HL-60/S4 treated with retinoic acid at 250 ng/mL for 4 days and 3 days (cell line): ENCODE data around the gene CCT3.
"Not testable (repeated sequence)": the region's sequence is repeated elsewhere in the genome, so short reads cannot be mapped to it uniquely, and the experiment has no call there.

Experiments used
- in situ Hi-C: fragments of 300-500 bp; cut with MboI; formaldehyde crosslinking; loops from 2 replicates; pipeline ENCODE4 v1.7.0; 2022; ENCODE audit warnings: low sequenced_read_pairs

CCT3 gene

GRCh38 chr1:156338180-156338976 is at the start of gene CCT3, which contains the start of gene TSACC:
CCT3 (minus strand) TSS chr1:156338292; CDS start chr1:156338184, 108 bp downstream.
TSACC (plus strand) TSS chr1:156338526; CDS start chr1:156339758, 1,232 bp downstream.
- in situ Hi-C loops, result no loop called here

DNA sequence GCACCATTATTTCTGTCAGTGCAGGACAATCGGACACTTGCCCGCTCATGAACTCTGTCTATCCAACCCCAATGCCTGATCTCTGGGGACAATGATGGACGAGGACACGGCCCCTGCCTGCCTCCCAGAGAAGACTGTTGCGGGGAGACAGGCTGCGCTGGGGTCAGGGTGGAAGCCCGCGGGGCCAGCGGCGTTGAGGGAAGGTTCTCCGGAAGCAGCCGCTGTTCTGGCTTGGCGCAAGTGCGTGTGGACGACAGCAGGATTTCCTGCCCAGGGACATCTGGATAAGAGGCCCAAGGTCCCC is 49.7 kb upstream of the CCT3 start:
- in situ Hi-C loops, result no loop called here

DNA sequence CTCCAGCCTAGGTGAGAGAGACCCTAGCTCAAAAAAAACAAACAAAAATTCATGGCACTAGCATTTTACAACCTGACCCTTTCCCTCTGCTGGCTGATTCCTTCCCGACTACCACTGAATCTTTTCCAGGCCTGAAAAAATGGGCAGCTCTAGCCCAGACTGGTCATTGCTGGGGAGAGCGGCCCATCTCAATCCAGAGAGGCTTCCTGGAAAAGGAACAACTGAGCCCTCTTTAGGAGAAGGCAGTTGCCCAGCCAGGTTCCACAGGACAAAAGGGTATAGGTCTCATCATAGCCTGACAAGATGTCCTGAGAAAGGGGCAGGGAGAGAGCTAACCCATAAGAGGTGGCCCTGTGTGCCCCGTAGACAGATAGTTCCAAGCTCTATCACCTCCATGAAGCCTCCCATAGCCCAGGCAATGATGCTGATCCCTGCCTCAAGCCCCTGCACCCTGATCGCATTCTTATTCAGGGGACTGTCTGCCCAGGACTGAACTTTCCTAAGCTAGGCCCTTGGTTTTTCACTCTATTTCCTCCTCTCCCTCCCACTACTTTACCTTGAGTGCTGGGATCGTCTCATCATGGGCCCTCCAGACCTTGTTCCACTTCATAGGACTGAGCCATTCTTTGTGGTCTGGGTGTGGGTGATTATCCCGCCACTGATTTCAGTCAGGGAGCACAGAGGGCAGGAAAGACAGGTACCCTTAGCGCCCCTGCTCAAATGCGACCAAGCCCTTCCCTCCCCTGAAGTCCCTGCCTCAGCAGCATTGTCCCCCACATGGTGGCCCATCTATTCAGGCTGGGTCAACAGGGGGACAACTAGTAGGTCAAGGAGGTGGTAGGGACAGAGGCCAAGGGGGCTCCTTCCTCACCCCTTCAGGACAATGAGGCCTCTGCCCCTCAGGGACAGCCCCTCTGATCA is 49.1 kb upstream of the CCT3 start:
- in situ Hi-C loops, result no loop called here

DNA sequence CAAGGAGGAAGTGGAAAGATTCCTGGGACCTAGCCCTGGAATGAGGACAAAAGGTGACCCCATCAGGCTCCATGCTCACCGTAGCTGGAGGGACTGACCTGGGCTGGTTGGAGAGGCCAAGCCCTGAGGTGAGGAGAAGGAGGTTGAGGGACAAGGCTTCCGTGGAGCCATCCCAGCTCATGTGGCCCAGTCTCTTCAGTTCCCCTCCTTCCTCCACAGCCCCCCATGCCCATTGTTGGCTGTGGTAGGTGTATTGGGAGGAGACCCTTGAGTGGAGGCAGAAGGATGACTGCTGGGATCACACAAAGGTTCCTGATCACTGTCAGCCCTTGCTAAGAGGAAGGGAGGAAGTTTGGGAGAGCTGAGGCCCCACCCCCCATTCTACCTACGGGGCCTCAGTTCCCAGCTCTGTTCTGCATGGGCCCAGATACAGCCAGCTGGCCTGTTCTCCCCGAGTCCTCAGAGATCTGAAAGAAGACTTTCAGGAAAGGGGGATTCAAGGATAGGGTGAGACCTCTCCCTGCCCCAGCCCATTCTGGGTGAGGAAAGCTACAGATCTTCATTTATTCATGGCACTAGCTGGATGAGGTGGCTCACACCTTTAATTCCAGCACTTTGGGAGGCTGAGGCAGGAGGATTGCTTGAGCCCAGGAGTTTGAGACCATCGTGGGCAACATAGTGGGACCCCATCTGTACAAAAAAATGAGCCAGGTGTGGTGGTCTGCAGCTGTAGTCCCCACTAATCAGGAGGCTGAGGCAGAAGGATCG is 48.2 kb upstream of the CCT3 start:
- in situ Hi-C loops, result no loop called here

DNA sequence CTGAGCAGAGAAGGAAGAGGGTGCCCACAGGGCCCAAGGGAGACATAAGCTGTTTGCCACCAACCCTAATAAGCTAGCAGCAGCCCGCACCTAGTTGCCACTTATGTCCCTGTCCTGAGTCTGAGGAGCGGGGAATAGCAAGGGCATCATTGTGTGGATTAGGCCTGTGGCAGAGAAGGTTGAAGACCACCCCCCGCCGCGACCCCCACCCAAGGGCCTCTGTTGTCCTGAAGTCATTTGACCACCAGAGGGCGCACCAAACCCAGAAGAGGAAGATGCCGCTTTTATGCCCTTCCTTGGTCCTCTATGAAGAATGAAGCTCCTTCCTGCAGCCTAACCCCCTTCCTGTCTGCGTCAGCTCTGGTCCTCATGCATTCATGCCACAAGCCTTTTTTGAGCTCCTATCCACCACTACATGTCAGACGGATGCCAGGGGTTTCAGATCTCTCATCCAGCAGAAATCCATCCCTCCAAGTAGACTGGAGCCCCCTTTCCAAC is 47.5 kb upstream of the CCT3 start:
- in situ Hi-C loops, result no loop called here

DNA sequence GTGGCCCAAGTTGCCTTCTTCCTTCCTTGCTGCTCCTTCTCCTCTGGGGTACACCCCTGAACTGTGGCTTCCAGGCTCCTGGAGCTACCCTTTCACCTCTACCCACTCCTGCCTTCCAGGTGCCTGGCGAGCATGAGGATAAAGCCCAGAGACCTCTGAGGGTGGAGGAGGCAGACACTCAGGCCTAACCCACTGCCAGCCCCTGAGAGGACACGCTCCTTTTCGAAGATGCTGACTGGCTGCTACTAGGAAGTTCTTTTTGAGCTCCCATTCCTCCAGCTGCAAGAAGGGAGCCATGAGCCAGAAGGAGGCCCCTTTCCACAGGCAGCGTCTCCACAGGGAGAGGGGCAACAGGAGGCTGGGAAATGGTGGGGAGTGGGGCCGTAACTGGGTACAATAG is 46.6 kb upstream of the CCT3 start:
- in situ Hi-C loops, result loop anchor here (5.0 kb wide), 1 partner anchor 58 kb away; no protein-coding TSS in a partner anchor

DNA sequence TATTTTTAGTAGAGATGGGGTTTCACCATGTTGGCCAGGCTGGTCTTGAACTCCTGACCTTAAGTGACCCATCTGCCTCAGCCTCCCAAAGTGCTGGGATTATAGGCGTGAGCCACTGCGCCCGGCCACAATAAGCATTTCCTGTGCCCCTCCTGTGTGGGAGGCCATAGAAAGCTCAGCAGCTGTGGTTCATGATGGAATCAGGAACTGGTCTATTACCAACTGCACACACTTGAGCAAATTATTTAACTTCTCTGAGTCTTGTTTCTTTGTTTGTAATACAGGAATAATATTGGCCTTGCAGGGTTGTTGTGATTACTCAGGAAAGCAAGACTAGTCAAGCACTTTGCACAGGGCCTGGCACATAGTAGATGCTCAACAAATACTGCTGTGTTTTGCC is 45.9 kb upstream of the CCT3 start:
- in situ Hi-C loops, result loop anchor here (5.0 kb wide), 1 partner anchor 58 kb away; no protein-coding TSS in a partner anchor

- in situ Hi-C loops, result loop anchor here (5.0 kb wide), 1 partner anchor 59 kb away; no protein-coding TSS in a partner anchor
Observed at GRCh38 chr1:156383023-156383422, 44.9 kb upstream of the CCT3 start.

DNA sequence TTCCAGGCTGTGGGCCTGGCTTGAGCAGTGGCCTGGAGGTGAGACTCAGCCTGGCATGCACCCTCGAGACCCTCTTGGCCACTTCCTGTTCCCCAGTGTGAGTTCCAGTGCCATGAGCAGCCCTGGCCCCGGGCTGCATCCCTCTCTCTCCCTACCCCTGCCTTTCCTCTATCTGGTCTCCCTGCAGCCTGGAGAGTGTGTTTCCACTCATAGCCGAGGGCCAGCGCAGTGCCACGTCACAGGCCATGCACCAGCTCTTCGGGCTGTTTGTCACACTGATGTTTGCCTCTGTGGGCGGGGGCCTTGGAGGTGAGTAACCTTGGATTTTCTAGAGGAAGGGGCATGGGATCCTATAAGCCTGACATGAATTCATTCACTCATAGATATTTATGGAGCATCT is 44.5 kb upstream of the CCT3 start:
- in situ Hi-C loops, result loop anchor here (5.0 kb wide), 1 partner anchor 60 kb away; no protein-coding TSS in a partner anchor

- in situ Hi-C loops, result loop anchor here (5.0 kb wide), 1 partner anchor 63 kb away; no protein-coding TSS in a partner anchor
Observed at GRCh38 chr1:156379420-156380165, 41.5 kb upstream of the CCT3 start.

DNA sequence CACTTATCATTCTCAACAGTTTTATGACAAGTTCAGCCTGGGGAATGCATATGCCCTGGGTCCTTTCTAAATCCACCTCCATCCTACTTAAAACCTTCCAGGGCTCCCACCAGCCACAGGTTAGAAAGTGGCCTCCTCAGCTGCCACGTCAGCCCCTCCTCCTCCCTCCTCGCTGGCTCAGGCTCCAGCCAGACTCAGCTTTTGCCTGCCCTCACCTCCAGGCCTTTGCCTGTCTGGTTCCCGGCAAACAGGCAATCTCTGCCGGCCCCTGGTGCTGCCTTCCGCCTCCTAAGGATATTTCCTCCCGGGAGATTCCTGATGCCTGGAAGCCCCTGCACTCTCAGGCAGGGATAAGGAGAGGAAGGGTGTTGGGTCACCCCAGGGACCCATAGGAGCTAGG is 40.5 kb upstream of the CCT3 start:
- in situ Hi-C loops, result no loop called here

DNA sequence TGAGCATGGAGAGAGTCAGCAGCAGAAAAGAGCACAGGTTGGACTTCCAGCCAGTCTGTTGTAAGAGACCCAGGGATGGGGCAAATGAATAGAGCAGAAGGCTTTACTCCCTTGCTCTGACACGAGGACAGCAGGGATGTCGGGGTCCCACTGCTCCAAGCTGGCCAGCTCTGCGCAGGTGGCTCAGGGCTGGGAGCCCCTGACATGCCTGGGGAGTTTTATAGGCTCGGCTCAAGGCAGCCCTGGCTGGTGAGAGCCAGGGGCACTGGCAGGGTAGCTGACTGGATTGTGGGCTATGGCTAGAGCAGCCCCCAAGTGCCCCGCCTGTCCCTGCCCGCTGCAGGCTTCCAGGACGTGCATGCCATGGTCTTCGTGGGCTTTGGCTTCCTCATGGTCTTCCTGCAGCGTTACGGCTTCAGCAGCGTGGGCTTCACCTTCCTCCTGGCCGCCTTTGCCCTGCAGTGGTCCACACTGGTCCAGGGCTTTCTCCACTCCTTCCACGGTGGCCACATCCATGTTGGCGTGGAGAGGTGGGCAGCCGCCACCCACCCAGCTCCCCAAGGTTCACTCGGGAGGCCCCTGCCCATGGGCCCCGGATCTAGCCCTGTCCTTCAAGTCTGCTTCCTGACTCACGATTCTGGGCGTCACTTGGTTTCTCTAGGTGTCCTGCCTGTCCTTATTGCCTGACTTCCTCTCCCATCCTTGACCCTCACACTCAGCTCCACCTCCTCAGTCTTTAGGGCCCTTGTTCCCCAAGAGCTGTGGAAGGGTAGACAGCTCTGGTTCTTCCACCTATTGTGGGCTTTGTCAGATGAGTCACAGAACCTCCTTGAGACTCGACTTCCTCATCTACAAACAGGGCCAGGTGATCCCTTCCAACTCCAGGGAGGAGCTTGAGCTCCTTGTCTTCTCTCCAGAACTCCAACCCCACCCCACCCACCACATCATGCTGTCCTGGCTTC is 39.1 kb upstream of the CCT3 start:
- in situ Hi-C loops, result no loop called here

DNA sequence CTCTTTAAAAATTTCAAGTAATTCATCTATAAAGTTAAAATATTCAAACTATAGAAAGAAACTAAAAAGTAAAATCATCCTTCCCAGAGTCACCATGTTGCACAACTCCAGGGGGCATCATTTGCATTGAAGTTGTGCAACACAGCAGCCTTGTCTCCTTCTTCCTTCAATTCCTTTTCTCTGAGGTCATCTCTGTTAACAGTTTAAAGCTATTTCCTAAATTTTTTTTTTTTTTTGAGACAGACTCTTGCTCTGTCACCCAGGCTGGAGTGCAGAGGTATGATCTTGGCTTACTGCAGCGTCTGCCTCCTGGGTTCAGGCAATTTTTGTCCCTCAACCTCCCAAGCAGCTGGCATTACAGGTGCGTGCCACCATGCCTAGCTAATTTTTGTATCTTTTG is 38.1 kb upstream of the CCT3 start:
- in situ Hi-C loops, result no loop called here

GRCh38 chr1:156373546-156373945 is 35.5 kb upstream of the CCT3 start:
- in situ Hi-C loops, result no loop called here

GRCh38 chr1:156372876-156373275 is 34.8 kb upstream of the CCT3 start:
- in situ Hi-C loops, result no loop called here

- in situ Hi-C loops, result no loop called here
Observed at GRCh38 chr1:156372265-156372586, 34.1 kb upstream of the CCT3 start.

DNA sequence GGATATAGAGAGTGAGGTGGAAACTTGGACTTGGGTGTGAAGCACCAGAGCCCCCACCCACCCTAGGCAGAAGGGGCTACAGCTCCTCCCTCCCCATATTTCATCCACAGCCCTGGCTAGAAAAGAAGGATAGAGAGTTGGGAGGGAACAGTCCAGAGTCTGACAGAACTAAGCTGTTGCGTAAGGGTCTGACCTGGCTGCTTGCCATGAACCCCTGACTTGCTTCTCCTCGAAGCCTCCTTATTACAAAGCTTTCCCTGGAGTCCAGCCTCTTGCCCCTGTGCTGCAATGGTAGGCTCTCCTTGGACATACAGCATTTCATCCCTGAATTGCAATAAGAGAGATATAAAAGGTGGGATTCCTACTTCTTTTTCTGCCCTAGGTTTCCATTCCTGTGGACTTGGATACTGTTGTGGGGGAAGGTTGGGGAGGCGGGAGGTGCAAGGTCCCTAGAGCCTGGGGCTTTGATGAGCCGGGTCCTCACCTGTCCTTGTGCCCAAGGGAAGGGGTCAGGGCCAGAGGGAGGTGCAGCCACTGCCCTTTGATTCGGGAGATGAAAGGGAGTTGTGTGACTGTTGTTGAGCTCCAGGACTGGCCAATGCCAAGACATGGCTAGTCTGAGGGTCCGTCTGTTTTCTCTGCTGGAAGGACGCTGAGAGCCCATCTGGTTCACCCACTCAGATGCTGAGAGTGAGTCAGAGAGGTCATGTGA is 33.6 kb upstream of the CCT3 start:
- in situ Hi-C loops, result no loop called here

DNA sequence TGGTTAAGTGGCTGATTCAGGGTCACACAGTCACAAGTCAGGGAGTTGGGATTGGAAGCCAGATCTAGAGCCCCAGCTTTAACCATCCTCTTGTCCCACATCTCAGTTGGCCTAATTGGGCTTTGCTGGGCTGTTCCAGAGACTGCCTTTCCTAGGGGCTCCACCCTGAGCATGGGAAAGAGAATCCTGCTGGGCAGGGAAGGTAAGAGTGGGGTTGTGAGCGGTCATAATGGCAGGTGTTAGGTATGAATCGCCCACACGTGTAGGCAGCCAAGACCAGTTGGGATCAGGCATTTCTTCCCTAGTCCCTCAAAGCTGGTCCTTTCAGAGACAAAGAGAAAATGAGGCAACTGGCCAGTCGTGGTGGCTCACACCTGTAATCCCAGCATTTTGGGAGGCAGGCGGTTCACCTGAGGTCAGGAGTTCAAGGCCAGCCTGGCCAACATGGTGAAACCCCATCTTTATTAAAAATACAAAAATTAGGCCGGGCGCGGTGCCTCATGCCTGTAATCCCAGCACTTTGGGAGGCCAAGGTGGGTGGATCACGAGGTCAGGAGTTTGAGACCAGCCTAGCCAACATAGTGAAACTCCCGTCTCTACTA is 31.7 kb upstream of the CCT3 start:
- in situ Hi-C loops, result not testable (repeated sequence)
